GM19328 (cell line): ENCODE measurements around the gene YJEFN3.

ENCODE experiments used
- ATAC-seq: cut with Tn5 transposase; IDR thresholded peaks from one replicate; pipeline ENCODE4 v1.9.1; 2021; ENCODE audit warnings: mild to moderate bottlenecking, moderate library complexity; ENCODE audit not compliant: unreplicated experiment

Gene YJEFN3

DNA sequence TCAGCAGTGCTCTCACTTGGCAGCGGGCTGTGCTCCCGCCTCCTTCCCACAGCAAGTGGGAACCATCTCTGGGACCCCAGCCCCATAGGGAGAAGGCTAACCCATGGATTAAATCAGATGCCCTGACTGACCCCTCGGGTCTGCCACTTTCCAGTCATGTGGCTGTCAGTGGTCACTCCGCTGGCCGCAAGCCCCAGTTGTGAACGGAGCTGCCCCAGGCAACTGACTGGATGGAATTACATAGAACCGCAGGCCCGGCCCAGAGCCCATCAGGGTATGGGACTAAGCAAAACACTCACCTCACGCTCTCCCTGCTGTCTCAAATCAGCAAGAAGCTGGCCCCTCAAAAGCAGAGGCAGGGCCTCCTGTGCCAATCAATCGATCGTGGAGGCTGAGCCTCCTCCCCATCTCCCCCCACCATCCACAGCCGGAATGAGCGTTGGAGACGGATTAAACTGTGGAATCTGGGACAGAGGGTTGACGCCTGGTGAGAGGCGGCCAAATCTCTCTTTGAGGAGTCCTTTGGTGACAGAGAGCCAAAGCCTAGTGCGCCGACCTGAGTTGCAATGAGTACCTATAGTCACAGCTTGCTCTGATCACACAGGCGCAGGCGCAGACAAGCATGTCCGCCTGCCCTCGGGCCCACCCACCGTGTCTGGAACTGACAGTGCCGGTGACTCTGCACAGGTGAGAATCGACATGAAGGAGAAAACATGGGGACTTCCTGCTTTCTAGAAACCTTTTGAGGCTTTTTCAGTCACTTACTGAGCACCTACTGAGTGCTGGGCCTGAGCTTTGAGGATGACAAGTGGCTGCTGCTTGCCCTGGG, 51.0 kb downstream of the YJEFN3 start:
- no peak for ATAC-seq

GRCh38 chr19:19580418-19580817, 51.7 kb downstream of the YJEFN3 start:
- ATAC-seq, result no peak

- no peak for ATAC-seq
Observed at GRCh38 chr19:19581391-19581790, 52.7 kb downstream of the YJEFN3 start.

GRCh38 chr19:19582471-19582870, 53.8 kb downstream of the YJEFN3 start:
- no peak for ATAC-seq

- ATAC-seq, result no peak
Observed at GRCh38 chr19:19584356-19584755, 55.6 kb downstream of the YJEFN3 start.
